Brain pericyte (primary cell): ENCODE measurements around the gene ELOA2.
"Not testable (repeated sequence)": the region's sequence is repeated elsewhere in the genome, so short reads cannot be mapped to it uniquely, and the experiment has no call there.

Experiments used
- DNase-seq: peaks from one replicate; pipeline ENCODE4 v3.0.0-alpha.2; 2012; ENCODE audit warnings: low read depth, low spot score

ELOA2 gene, protein sequence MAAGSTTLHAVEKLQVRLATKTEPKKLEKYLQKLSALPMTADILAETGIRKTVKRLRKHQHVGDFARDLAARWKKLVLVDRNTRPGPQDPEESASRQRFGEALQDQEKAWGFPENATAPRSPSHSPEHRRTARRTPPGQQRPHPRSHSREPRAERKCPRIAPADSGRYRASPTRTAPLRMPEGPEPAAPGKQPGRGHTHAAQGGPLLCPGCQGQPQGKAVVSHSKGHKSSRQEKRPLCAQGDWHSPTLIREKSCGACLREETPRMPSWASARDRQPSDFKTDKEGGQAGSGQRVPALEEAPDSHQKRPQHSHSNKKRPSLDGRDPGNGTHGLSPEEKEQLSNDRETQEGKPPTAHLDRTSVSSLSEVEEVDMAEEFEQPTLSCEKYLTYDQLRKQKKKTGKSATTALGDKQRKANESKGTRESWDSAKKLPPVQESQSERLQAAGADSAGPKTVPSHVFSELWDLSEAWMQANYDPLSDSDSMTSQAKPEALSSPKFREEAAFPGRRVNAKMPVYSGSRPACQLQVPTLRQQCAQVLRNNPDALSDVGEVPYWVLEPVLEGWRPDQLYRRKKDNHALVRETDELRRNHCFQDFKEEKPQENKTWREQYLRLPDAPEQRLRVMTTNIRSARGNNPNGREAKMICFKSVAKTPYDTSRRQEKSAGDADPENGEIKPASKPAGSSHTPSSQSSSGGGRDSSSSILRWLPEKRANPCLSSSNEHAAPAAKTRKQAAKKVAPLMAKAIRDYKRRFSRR

DNA sequence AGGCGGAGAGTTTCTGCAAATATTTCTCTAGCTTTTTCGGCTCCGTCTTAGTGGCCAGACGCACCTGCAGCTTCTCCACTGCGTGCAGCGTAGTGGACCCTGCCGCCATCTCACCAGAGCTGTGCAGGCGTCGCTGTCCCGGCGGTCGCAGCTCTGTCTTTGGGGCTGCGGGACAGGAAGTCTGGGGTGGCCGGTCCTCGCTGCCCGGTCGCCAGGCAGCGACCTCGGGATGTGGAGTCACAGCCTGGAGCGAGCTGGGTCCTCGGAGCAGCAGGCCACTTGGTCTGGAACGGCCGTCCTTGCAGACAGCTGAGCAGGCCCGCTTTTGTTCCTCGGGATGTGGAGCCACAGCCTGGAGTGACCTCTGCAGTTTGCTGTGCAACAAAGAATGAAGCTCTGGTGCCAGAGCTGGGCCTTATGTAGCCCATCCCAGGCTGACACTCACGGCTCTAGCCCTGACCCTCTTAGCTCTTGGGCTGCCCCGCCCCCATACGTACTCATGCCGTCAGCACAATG lies at the start of gene ELOA2:
Gene ELOA2, minus strand, starts transcription at position 466 of the 516 bp plus-strand sequence. Its CDS starts 357 bp downstream, at position 109.
- DNase-seq, result no peak

DNA sequence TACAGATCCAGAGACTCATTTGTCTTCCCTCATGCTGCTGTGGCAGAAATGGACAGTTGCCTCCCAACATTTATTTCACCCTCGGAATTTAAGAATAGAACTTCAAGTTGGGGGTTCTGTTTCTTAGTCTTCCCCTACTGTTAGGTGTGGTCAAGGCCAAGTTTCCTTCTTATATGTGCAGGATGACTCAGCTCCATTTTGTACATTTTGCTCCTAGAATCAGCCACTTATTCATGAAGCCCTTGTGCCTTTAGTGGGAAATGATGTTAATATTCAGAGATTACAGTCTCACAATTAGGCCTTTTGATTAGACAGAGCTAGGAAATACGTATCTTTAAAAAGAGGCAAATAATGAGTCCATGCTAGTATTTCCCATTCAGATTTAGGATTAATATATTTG lies 46.2 kb upstream of the ELOA2 start:
- no peak for DNase-seq

DNA sequence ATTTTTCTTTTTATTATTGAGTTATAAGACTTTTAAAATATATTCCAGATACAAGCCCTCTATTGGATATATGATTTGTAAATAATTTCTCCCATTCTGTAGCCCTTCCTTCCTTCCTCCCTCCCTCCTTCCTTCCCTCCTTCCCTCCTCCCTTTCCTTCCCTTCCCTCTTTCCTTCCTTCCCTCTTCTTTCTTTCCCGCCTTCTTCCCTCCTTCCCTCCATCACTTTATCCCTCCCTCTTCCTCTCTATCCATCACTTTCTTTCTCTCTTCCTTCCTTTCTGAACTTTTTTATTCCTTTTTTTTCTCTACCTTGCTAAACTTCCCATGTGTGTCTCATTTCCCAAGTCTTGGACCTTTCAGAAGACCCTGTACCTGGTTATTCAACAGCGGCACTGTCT lies 45.5 kb upstream of the ELOA2 start:
- no peak for DNase-seq

DNA sequence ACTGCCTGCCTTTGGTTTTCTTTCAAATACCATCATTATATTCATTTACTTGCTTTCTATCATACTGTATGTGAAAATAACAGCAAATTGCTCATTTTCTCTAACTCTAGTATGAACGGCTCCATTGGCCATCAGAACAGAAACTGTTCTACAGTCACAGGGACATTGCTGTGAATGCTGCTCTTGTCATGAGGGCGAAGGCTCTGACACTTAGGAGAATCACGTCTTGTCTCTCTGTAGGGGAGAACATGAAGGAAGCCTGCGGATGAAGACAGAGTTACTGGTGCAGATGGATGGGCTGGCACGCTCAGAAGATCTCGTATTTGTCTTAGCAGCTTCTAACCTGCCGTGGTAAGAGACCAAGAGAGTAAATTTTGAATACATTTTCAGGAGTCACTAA lies 41.7 kb upstream of the ELOA2 start:
- DNase-seq, result no peak

DNA sequence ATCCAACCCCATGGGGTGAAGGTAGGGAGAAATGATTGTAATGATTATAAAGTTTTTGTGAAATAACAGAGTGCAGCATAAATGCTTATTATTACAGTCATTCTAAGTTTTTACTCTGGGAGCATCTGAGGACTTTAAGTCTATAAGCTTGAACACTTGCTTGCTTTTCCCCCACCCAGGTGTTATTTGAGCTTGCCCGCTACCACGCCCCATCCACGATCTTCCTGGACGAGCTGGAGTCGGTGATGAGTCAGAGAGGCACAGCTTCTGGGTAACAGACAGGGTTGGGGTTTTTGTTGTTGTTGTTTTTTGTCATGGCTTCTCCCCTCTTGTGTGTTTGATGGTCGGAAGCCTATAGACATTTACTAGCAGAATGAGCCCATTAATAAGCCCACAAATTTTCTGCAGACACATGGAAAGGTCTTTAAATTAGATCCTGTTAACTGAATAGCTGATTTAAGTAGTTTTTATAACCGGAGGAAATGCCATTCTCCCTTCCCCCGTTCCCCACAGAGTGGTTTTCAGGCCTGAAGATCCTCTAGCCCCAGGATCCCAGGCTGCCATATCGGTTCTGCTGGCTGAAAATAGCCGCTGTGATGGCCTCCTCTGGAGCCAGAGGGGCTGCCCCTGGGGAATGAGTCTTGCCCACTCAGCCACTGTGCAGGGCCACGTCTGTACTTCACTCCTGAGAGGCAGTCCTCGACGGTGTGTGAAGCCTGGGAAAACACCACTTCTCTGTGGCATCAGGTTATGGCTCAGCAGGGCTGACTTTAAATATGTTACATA lies 39.9 kb upstream of the ELOA2 start:
- DNase-seq, result no peak

DNA sequence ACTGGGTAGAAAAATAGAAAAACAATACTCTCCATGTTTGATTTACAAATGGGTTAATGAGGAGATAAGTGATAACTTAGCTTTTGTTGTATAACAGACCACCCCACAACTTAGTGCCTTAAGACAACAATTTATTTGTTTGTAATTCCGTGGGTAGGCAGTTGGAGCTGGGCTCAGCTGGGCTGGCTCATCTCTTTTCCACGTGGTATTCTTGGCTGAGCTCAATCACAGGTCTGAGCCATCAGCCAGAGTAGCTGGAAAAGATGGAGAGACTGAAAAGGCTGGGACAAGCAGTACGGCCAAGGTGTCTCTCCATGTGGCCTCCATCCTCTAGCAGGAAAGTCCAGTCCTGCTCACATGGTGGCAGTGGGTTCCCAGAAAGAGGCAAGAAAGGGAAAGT lies 32.2 kb upstream of the ELOA2 start:
- no peak for DNase-seq

DNA sequence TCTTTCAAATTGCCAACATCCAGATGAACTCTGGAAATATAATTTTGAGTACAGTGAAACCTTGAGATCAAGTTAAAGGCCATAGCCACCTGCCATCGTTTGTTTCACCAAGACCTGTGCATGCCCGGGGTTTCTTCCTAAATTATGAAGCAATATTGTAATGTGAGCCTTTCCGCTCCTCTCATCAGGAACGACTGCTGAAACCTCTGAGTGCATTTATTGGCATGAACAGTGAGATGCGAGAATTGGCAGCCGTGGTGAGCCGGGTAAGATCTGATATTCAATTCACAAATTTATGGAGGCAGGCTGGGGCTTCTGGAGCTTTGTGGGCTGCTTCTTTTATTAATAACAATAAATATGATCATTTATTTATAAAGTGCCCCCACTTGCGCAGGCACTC lies 27.7 kb upstream of the ELOA2 start:
- no peak for DNase-seq

DNA sequence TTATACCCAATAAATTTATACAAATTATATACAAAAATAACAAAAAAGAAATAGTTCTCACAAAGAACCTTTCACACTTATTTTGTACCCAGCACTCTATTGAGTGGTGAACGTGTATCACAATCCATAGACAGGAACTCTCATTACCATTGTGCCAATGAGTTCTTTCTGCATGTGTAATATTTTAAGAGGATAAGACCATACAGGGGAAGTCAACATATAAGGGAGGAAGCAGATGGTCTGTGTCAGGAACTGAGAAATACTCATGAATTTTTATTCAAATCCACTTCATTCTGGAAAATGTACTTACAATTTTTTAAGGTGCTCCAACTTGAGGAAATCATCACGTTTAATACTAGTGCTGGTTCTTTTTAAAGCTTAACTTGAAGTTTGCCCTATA lies 27.1 kb upstream of the ELOA2 start:
- DNase-seq, result no peak

DNA sequence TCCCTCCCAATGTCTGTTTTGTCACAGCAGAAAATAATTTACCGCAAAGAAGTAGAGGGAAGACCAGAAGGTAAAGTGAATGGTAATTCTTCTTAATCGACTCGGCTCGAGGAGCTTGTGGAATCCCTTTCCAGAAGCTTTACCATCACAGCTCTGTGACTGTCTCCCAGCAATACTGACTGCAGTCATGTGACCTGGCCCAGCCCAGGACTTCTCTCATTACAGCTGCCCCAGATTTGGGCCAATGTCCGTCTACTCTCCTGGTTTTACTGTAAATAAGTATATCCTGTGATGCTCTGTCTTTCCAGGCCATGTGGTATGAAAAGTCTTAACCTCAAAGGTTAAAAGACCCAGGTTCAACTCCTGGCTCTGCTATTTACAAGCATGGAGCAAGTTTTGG lies 18.9 kb upstream of the ELOA2 start:
- no peak for DNase-seq

DNA sequence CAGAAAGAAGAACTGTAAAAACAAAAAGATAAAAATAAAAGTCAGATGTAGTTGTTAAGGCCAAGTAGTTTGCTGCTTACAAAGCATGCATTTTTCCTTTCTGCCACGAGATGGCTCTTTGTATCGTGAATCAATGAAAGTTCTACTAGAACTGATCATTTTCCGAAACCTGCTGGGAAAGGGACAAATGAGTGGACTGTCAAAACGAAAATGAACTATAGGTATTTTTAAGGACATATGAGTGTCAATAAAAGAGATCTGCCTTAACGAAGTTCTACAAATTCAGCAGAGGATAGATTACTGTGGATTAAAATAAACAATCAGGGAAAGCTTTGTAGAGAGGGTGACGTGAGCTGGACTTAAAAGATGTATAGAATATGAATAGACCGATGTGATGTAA lies 15.0 kb upstream of the ELOA2 start:
- DNase-seq, result peak; percentile 10

DNA sequence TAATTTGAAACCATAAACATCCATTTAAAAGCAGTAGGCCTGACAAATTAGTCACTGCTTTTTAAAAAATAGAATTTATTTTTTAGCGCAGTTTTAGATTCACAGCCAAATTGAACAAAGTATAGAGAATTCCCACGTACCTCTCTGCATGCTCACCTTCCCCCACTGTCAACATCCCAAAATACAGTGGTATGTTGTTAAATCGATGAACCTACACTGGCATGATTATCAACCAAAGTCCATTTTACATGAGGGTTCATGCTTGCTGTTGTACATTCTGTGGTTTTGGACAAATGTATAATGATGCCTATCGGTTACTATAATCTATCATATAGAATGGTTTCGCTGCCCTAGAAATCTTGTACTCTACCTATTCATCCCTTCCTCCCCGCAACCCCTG lies 5.6 kb upstream of the ELOA2 start:
- no peak for DNase-seq

DNA sequence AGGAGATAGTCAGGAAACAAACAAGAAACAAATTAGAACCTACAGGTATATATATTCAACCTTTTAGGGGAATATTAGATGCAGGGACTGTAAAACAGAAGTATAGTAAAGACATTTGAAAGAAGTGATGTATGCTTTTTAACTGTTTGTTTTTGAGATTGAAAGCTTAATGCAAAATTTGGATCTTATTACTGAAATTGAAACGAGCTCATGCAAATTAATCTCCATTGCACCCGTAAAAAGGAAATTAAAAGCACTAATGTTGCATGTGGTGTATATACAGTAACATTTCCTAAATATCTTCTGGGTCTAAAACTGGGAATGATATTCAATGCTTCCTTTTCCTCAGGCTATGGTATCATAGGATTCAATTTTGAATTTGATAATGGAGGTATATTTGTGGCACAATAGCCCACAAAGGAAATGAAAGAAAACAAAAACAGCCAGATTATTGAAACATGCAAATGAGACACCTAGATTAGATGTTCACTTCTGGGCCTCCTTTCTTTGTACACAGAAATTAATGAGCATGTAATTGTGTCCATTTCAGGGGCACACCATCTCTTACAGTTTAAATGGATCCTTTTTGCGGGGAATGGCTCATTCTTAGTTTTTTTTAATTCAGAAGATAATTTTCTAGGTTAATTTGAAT lies 1.6 kb upstream of the ELOA2 start:
- DNase-seq, result no peak

DNA sequence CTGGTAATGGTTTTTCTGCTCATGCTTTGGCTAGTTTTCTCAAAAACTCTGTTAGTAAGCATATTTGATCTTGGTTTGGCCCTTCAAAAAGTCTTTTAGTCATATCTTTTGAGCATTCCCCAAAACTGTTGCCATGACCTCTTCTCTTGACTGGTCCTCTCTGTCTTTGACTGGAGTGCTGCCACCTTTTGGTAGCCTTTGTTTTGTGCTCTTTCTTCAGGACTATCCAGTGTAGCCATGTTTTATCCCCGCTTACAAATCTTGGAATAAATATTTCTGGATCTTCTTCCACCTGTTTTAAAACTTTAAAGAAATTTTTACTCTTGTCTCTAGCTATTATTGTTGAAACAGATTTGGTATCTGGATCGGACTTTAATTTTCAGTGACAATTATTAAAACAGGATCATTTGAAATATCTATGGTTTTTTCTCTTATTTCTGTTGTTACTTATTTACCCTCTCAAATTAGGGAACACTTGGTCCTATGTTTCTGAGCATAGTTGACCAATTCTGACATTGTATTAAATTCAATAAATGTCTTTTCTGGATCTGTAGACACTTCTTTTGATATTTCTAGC lies 965 bp upstream of the ELOA2 start:
- DNase-seq, result no peak

DNA sequence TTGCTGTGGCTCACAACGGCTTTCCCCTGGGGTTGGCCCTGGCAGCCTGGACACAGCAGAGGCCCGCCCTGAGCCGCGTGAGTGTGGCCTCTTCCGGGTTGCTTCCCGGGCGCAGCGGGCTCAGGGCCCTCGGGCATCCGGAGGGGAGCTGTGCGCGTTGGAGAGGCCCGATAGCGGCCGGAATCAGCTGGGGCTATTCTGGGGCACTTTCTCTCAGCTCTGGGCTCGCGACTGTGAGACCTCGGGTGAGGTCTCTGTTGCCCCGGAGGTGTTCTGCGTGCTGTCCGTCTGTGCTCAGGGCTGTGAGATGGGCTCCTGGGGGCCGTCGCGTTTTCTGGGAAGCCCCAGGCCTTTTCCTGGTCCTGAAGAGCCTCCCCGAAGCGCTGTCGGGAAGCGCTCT lies 830 bp downstream of the ELOA2 start:
- not testable (repeated sequence) for DNase-seq

DNA sequence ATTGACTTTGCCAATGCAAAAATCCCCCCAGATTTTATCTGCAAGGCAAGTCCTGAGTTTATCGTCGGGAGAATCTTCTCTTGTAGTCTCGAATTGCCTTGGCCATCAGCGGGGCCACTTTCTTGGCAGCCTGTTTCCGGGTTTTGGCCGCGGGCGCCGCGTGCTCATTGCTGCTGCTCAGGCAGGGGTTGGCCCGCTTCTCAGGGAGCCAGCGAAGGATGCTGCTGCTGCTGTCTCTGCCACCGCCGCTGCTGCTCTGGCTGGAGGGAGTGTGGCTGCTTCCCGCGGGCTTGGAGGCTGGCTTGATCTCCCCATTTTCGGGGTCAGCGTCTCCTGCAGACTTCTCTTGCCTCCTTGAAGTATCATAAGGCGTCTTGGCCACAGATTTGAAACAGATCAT lies 2.5 kb downstream of the ELOA2 start:
- DNase-seq, result no peak

DNA sequence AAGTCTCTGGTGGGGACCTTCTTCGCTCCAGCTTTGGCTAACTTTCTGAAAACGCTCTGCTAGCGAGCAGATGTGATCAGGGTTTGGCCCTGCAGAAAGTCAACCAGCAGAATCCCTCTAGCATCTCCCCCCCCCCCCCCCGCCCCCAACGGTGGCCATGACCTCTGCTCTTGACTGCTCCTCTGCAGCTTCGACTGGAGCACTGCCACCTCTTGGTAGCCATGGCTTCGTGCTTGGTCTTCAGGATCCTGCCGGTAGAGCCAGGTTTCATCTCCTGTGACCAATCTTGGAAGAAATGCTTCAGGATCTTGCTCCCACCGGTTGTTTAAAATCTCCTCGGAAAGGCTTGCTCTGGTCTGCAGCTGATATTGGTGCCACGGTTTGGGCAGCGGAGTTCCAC lies 4.5 kb downstream of the ELOA2 start:
- DNase-seq, result not testable (repeated sequence)

DNA sequence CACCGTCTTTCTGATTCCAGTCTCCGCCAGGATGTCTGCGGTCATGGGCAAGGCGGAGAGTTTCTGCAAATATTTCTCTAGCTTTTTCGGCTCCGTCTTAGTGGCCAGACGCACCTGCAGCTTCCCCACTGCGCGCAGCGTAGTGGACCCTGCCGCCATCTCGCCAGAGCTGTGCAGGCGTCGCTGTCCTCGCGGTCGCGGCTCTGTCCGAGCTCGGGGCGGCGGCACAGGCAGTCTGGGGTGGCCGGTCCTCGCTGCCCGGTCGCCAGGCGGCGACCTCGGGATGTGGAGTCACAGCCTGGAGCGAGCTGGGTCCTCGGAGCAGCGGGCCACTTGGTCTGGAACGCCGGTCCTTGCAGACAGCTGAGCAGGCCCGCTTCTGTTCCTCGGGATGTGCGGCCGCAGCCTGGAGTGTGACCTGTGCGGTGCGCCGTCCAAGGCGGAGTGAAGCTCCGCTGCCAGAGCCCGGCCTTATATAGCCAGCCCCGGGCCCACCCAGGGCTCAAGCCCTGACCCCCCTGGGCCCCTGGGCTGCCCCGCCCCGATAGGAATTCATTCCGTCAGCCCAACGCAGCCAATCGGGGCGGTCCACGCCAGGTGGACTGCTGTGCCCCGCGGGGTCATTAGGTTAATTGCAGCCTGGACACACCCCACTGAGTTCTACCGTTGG lies 5.6 kb downstream of the ELOA2 start:
- DNase-seq, result not testable (repeated sequence)

DNA sequence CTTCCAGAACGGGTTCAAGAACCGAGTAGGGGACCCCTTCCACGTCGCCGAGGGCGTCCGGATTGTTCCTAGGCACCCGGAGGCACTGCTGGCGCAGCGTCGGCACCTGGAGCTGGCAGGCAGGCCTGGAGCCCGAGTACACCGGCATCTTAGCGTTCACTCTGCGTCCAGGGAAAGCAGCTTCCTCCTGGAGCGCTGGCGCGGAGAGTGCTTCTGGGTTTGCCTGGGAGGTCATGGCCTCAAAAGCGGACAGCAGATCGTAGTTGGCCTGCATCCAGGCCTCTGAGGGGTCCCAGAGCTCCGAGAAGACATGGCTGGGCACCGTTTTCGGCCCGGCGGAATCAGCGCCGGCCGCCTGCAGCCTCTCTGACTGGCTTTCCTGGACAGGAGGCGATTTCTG lies 6.7 kb downstream of the ELOA2 start:
- not testable (repeated sequence) for DNase-seq

DNA sequence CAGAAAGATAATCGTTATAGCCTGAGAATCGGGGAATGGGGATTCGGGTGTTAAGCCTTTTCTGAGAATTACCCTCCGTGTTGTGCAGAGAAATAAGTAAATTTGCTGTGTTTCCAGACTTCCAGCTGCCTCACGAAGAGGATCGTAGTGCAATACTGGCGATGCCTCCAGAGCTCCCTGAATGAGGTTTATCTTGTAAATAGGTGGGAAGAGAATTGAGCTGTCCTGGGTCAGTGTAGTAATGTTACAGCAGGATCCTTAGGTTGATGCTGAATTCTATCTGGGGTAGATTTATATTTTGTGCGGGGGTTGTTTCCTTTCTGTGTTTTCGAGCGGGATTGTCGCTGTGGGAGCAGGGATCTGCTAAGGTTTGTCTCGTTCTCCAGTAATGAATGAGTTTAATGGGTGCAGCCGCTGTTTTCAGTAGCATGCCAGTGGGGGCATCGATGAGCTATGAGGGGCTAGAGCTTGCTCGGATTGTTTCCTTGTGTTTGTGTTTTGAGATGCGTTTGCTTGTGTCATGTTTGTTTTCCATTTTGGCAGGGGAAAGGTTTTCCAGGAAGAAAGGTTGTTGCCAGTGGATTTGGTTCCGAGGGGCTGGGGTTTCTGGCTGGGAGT lies 9.8 kb downstream of the ELOA2 start:
- not testable (repeated sequence) for DNase-seq
